ENCODE measurements around the gene AHNAK.
A peak's percentile ranks its signal among the peaks of the same experiment; 100 is the strongest.
"Not testable (repeated sequence)": the region's sequence is repeated elsewhere in the genome, so short reads cannot be mapped to it uniquely, and the experiment has no call there.

The AHNAK gene

DNA sequence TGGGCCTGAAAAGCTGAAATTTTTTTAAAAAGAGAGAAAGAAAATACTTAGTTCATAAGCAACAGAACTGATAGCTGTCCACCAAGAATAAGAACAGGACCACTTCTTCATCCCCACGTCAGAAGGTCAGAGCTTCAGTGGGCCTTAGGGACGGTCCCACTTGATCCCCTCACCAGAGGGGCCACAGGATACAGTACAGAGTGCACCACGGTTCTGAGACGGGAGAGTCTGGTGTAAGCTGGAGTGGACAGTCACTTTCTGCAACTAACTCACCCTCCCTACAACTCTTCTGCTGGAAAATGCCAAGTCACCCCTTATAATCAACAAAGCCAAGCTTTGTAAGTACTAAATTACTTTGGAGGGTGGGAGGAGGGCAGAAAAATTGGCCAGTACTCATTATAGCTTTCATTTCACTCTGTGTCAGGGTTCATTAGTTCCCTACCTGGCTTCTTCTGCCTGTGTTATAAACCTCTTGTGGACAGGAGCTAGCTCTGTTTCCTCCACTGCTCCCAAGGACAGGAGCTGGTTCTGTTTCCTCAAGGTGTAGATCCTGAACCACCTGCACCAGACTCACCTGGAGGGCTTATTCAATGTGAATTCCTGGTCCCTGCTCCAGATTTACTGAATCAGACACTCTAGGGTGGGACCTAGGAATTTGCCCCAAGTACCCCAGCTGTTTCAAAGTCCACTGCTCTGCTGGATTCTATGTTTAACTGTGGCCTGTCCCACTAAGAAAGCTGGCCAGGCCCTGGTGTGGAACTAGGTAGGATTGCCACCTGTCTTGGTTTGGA lies 88.2 kb downstream of the AHNAK start:
- DNase-seq (ENCODE audit: low read depth, low spot score), result no peak

DNA sequence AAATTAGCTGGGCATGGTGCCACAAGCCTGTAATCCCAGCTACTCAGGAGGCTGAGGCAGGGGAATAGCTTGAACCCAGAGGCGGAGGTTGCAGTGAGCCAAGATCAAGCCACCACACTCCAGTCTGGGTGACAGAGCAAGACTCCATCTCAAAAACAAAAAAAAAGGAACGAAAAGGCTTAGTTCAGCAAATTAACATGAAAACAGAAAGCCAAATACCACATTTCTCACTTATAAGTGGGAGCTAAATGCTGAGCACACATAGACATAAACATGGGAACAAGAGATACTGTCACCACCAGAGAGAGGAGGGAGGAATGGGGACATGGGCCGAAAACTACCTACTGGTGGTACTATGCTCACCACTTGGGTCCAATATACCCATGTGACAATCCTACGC lies 89.1 kb downstream of the AHNAK start:
- no peak for DNase-seq (ENCODE audit: low read depth, low spot score)

DNA sequence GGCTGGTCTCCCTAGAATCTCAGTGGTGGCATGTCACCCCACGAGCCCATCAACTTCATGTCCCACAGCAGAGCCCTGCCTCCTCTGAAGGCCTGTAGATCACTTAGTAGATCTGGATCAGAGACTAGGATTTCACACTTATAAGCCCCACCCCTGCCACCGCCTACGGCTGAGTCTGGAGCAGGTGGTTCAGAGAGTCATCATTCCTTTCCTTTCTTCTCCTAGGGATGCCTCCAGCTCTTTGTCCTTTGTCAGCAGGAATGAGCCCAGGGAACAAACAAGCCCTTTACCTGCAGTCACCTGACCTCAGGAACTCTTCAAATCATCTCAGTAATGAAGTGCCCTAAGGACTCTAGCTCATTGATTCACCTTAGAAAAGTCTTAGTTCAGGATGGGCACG lies 90.0 kb downstream of the AHNAK start:
- DNase-seq (ENCODE audit: low read depth, low spot score), result peak; percentile 92

DNA sequence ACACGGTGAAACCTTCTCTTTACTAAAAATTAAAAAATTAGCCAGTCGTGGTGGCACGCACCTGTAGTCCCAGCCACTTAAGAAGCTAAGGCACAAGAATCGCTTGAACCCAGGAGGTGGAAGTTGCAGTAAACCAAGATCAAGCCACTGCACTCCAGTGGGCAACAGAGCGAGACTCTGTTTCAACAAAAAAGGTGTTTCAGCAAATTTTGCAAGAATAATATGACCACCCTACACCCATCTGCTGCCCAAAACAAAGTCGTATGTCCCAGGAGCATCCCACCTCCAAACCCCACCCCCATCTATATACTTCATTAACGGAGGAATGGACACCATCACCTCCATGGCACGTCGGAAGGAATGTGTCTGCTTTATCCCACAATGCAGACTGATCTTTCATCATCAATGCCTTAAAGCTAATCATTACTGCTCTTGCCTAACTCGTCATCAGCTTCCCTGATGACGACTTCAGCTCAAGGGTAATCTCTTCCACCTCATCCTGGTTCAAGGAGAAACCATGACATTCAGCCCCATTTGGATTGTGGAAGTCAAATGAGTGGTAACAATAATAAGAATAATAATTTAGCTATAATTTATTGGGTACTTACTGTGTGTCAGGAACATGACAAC lies 93.7 kb downstream of the AHNAK start:
- no peak for DNase-seq (ENCODE audit: low read depth, low spot score)

DNA sequence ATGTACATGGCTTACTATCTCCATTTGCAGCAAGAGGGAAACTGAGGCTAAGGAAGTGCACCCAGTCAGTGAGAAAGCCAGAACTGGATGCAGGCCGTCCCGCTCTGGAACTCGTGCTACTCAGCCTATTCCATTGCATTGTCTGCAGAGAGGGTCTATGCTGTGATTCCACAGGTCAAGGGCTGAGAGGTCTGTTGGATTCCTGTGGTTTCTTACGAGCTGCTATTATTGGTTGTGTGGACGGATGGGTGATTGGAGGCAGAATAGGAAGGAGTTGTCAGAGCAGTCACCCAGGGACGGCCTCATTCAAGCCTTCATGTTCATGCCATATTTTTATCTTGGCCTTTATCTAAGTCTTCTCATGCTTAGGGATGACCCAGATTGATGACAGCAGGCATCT lies 94.3 kb downstream of the AHNAK start:
- DNase-seq (ENCODE audit: low read depth, low spot score), result no peak

DNA sequence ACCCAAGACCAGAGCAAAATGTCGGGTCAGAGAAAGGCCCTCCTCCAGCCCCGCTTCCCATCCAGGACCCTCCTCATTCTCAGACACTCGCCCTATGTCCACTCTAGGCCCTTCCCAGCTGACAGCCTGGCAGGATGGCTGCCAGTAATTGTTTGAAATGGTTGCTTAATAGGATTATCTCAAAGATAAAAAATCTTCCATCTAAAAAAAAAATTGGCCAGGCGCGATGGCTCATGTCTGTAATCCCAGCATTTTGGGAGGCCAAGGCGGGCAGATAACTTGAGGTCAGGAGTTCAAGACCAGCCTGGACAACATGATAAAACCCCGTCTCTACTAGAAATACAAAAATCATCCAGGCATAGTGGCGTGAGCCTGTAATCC lies 95.4 kb downstream of the AHNAK start:
- DNase-seq (ENCODE audit: low read depth, low spot score), result no peak

DNA sequence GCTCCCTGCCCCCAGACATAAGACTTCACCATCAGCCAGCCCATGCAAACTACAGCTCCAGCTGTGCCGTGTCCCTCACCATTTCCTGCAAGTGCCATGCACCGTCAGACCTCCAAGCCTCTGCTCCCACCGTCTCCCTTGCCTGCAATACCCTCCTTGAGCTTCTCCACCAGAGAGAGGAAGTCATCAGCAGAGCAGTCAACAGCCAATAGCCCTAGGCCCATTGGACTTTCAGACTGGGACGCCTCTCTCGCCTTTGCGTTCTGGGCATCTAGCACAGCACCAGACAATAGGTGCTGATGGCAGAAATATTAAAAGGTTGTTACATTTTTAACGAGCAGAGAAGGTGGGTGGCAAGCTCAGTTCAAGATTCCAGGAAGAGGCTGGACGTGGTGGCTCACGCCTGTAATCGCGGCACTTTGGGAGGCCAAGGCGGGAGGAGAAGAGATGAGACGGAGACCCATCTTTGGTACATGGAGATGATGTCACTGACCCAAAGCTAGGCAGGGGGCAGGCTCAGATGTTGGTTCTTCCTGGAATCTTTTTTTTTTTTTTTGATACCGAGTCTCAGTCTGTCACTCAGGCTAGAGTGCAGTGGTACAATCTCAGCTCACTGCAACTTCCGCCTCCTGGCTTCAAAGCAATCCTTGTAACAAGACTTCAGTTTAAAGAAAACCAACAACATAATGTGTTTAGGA lies 95.9 kb downstream of the AHNAK start:
- DNase-seq (ENCODE audit: low read depth, low spot score), result no peak

DNA sequence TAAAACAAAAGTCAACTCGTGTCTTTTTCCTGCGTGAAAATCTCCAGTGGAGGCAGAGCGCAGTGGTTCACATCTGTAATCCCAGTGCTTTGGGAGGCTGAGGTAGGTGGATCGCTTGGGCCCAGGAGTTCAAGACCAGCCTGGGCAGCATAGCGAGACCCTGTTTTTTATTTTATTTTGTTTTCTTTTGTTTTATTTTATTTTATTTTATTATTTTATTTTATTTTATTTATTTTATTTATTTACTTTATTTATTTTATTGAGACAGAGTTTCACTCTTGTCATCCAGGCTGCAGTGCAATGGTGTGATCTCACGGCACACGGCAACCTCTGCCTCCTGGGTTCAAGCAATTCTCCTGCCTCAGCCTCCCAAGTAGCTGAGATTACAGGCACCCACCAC lies 96.7 kb downstream of the AHNAK start:
- DNase-seq (ENCODE audit: low read depth, low spot score), result not testable (repeated sequence)

DNA sequence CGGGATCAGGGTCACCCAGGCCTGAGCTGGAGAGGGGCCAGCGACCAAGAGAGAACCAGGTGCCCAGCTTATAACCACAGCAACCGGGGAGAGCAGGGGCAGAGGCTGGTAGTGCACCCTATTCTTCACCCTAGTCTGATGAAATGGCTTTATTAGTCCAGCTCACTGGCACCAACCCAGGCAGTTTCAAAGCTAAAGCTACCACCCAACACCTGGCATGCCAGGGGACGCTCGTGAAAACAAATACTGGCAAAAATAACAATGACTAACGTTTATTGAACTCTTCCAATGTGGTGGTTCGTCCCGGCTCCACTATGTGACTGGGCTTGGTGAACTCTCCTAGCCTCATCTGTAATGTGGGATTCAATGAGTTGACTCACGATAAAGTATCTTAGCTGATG lies 97.2 kb downstream of the AHNAK start:
- no peak for DNase-seq (ENCODE audit: low read depth, low spot score)

DNA sequence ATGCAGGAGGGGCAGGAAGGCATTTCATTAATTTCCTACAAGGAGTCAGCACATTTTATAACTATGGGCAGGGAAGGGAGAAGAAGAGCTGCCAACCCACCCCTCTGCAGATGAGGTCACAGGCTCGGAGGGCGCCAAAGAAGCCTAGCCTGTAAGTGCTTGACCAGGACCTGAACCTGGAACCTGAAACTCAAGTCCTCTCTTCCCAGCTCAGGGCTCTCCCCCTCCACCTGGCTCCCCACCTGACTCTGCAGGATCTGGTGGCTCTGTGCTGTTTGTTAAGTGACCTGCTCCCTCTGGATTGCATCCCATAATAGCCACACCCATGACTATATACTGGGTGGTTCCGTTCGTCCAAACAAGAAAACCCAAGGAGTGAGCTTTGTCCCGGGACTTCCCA lies 100.5 kb downstream of the AHNAK start:
- DNase-seq (ENCODE audit: low read depth, low spot score), result no peak

DNA sequence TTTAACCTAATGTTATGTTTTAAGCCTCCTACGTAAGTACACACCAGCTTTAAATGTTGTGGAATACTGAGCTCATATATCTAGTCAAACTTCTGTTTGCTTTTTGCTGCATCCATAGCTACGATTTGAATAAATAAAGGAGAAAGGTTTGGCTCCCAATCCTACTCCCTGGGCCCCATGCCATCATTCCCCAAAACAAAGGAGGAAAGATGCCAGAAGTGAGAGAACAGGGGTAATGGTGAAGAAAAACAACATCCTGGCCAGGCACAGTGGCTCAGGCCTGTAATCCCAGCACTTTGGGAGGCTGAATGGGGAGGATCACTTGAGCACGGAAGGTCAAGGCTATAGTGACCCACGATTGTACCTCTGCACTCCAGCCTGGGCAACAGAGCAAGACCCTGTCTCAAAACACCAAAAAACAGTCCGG lies 101.3 kb downstream of the AHNAK start:
- DNase-seq (ENCODE audit: low read depth, low spot score), result no peak

DNA sequence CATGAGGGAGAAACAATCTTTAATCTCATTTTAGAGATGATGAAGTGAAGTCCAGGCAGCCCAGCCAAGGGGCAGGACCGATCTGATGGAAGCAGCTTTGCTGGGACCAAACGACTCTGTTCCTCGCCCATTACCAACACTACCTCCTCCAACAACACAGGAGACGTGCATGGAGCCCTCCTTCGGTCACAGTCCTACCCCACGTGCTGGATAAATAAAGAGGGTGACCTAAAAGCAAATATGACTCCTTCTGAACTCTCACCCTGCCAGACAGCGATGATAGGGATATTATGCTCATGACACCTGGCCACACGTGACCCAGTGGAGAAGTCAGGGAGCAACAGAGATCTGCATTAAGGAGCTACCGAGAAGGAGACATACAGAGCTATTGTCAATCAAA lies 101.8 kb downstream of the AHNAK start:
- no peak for DNase-seq (ENCODE audit: low read depth, low spot score)

DNA sequence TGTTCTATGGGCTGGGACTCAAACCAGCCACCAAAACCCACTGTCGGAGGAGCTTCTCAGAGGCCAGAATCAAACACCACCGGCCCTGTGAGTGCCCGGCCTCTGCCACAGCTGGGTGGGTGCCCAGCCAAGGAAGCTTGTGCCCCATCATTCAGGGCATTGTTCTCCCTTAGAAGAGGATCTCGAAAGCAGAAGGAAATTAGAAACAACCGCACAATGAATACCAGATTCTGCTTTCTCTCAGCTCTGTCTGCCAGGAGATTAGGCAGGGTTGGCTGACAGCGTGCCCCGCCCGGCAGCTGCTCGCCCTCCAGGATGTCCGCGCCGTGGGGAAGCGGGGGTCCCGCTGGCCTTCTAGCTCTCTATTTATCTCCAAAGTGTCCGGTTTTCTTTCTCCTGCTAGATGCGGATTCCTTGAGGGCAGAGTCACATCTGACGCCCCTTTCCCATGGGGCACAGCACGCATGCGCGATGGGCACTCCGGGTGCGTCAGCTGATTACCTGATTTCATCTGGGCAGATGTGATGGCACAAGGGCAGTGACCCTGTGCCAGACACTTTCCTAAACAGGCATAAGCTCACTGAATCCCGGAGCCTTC lies 102.3 kb downstream of the AHNAK start:
- peak; percentile 85 for DNase-seq (ENCODE audit: low read depth, low spot score)

DNA sequence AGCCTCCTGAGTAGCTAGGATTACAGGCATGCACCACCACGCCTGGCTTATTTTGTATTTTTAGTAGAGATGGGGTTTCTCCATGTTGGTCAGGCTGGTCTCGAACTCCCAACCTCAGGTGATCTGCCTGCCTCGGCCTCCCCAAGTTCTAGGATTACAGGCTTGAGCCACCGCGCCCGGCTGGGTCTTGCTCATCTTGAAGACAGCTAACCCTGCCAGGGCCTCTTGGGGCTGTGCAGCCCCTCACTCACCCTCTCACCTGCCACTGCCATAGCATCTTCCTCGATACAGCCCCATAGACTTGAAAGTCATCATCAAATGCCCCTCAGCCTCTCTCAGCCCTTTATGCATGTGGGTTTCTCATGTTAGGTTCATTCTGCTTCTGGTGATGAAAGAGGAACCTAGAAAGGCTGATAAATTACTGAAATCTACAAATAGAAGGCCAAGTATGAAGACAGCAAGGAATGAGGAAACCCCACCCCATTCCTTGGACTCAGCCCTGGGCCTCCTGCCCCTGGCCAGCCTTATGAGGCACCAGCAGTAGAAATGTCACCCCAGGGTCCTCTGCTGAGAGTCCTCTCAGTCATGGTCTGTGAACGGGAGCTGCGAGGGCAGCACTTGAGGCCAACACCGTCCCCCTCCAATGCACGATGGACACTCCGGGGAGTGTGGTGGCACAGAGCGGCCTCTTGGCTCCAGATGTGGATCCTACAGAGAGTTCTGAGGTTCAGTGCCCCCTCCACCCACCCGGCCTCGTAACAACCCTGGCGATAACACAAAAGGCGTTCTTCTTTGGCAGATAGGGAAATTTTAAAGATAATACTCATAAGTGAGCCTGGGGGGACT lies 103.0 kb downstream of the AHNAK start:
- DNase-seq (ENCODE audit: low read depth, low spot score), result no peak

DNA sequence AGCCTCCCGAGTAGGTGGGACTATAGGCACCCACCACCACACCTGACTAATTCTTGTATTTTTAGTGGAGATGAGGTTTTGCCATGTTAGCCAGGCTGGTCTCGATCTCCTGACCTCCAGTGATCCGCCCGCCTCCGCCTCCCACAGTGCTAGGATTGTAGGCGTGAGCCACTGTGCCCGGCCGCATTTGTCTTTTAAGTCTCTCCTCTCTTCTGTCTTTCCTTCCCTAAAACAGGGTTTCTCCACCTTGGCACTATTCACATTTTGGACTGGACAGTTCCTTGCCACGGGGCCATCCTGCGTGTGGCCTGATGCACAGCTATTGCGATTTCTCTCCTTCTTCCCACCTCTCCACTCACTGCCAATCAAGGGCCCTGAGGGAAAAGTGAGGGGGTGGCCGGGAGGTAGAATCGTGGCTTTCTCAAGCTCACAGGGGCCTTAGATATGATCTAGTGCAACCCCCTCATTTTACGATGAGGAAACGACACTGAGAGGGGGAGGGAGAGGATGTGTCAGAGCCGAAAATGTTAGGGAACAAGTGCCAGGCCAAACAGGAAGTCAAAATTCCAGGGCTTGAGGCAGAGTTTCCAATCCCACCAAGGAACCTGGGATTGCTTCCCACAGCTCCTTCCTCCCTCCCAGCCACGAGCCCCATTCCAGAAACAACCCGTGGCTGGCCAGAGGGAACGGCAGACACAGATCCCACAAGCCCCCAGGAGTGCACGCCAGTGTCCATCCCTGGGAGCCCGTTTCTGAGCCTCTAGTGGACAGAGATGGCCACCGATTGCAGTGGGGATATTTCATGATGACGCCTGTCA lies 106.6 kb downstream of the AHNAK start:
- no peak for DNase-seq (ENCODE audit: low read depth, low spot score)

DNA sequence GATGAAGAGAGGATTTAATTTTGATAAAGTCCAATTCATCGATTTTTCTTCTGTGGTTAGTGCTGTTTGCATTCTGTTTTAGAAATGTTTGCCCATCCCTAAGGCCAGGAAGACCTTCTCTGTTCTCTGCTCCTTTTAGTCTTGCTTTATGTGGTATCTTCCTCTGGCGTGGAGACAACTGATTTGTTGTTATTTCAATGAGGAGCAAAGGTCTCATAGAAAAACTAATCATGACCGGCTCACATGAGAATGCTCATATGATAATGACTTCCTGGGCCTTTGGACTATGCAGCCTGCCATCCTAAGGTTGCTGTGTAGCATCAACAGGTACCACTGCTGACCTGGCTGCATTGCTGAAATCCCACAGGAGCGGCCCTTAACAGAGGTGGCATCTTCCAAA lies 108.0 kb downstream of the AHNAK start:
- no peak for DNase-seq (ENCODE audit: low read depth, low spot score)

DNA sequence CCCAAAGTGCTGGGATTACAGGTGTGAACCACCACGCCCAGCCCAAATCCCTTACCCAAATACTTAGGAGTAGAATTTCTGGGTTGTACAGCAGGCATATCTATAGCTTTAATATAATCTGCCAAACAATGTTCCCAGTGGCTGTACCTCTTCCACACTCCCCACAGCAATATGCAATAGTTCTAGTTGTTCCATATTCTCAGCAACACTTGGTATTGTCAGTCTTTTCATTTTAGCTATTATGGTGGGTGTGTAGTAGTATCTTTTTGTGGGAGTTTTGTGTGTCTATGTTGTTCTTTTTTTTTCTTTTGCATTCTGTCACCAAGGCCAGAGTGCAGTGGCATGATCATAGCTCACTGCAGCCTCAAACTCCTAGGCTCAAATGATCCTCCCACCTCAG lies 109.0 kb downstream of the AHNAK start:
- no peak for DNase-seq (ENCODE audit: low read depth, low spot score)

DNA sequence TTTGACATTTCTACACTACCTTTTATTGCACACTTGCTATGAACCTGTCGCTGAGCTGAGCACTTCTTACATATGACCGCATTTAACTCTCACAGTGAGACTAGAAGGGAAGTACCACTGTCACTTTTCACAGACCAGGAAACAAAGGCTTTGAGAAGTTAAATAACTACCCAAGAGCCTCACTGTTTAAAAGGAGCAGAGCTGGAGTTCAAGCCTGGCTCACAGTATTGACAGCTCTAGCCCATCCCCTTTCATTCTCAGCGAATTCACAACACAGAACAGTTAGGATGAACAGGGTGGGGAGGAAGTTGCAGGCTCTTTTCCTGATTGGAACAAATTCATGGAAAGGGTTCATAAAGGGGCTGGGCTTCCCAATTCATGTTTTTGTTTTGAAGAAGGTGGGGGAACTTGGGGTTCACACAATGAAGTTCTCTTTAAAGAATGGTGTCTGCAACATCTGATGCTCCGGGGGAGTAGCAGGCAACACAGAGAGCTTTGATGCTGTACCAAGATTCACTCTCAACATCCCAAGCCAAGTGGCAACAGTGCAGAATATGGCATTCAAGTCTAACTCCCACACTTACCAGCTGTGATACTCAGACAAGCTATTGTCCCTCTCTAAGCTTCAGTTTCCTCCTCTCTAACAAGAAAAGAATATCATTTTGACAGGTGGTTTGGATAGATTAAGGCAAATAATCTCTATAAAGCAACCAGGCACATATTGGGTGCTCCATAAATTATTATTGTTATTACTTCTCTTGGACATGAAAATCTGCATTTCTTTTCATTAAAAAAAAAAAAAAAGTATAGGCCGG lies 110.6 kb downstream of the AHNAK start:
- no peak for DNase-seq (ENCODE audit: low read depth, low spot score)

DNA sequence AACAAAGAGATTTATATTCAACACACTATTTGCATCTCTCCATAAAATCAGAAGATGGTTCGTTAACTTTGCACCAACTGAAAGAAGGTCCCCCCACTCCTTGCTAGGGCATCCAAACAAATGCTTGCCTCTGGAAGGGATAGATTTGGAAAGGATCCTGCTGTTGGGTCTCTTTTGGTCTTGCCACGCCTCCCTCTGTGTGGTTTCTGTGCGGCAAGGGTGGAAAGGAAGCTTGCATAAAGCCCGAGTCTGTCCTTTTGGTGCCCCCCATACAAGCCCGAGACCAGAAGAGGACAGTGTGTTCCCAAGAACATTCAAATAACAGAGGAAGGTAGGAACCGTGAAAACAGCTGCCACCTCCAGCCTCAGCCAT lies 112.7 kb downstream of the AHNAK start:
- no peak for DNase-seq (ENCODE audit: low read depth, low spot score)
